PC-3 (cell line): ENCODE results near the gene TTC34.

ENCODE experiments used
- EZH2 ChIP-seq: fragments of 300-600 bp; sonication (generic); IDR thresholded peaks from one replicate; pipeline ENCODE4 v1.6.1; 2017; ENCODE audit warnings: antibody characterized with exemption, mild to moderate bottlenecking, low read length; ENCODE audit not compliant: unreplicated experiment
- EZH2phosphoT487 ChIP-seq: fragments of 300-600 bp; sonication (generic); IDR thresholded peaks from 2 replicates; pipeline ENCODE4 v1.6.1; 2018; ENCODE audit warnings: mild to moderate bottlenecking, antibody characterized with exemption, low read length, borderline replicate concordance
- TF ChIP-seq, protein P1 (sequence below): fragments of 300-600 bp; sonication (generic); conservative IDR thresholded peaks from 2 replicates; pipeline ENCODE4 v1.5.1; 2017; ENCODE audit warnings: antibody characterized with exemption, low read depth, mild to moderate bottlenecking, low read length

DNA sequence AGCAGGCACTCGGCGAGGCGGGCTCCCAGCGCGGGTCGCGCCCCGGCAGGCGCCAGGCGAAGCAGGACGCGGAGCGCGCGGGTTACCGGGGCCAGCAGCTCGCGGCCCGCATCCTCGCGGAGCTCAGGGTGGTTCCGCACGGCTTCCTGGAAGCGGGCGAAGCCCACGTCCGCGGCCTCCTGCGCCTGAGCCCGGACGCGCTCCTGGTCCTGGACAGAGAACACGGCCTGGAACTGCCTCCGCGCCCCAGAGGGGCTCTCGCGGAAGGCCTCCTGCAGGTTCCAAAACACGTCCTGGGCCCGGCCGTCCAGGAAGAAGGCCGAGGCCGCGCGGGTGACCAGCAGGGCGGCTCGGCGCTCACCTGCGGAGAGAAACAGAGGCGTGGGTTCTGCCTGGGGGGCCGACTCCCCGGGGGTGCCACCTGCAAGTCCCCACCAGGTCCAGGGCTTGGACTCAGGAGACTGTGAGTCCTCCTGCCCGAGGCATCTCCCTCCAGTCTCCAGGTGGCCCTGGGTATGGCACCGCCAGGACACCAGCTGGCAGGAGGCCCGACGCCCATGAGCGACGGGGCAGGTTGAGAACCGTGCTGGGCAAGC, 11.4 kb downstream of the TTC34 start:
- TF ChIP-seq, protein P1, sequence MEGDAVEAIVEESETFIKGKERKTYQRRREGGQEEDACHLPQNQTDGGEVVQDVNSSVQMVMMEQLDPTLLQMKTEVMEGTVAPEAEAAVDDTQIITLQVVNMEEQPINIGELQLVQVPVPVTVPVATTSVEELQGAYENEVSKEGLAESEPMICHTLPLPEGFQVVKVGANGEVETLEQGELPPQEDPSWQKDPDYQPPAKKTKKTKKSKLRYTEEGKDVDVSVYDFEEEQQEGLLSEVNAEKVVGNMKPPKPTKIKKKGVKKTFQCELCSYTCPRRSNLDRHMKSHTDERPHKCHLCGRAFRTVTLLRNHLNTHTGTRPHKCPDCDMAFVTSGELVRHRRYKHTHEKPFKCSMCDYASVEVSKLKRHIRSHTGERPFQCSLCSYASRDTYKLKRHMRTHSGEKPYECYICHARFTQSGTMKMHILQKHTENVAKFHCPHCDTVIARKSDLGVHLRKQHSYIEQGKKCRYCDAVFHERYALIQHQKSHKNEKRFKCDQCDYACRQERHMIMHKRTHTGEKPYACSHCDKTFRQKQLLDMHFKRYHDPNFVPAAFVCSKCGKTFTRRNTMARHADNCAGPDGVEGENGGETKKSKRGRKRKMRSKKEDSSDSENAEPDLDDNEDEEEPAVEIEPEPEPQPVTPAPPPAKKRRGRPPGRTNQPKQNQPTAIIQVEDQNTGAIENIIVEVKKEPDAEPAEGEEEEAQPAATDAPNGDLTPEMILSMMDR: no peak
- TF ChIP-seq EZH2phosphoT487 (no peak), EZH2 (no peak)
